A549 (cell line): ENCODE results near the gene NSUN7.

Experiments
- ESRRA ChIP-seq: fragments of 150-350 bp; IDR thresholded peaks from 2 replicates; pipeline ENCODE4 v1.6.1; 2014; ENCODE audit warnings: mild to moderate bottlenecking, low read length, borderline replicate concordance
- TP53 ChIP-seq: fragments of 250-450 bp; sonication (Bioruptor Pico); IDR thresholded peaks from 2 replicates; pipeline ENCODE4 v1.5.0; 2021; ENCODE audit warnings: mild to moderate bottlenecking, moderate library complexity
- TF ChIP-seq, protein P1 (sequence below): fragments of >200 bp; sonication (Bioruptor Twin); formaldehyde crosslinking; IDR thresholded peaks from 3 replicates; pipeline ENCODE4 v1.5.1; 2016

DNA sequence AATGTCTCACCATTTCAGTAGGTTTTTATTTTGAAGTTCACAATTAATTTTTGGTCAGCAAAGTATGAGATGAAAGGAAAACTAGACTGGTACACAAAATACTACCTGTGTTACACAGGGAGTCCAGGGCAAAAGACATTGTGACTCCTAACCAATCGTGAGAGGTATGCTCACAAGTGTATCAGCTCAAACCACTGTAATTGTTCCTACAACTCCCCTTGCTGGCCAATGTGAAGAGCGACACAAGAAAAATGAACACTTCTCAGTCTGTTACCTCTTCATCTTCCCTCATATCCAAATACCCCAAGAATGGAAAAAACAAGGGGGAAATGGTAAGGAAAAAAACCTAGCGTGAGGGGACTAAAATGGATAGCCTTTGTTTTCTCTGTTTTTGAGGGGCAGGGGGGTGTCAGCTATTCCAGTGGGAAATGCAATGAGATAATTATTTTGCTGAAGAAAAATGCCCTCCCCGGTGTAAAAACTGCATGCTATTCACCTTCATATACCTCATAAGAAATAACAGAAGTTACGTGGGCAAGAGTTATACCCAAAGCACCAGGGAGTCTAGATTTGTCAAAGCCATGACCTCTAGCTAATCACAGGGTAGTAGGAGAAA lies 30.6 kb upstream of the NSUN7 start:
- no peak for TF ChIP-seq TP53 (CRISPR knock-in tag)
- TF ChIP-seq ESRRA, result no peak
- TF ChIP-seq, protein P1, sequence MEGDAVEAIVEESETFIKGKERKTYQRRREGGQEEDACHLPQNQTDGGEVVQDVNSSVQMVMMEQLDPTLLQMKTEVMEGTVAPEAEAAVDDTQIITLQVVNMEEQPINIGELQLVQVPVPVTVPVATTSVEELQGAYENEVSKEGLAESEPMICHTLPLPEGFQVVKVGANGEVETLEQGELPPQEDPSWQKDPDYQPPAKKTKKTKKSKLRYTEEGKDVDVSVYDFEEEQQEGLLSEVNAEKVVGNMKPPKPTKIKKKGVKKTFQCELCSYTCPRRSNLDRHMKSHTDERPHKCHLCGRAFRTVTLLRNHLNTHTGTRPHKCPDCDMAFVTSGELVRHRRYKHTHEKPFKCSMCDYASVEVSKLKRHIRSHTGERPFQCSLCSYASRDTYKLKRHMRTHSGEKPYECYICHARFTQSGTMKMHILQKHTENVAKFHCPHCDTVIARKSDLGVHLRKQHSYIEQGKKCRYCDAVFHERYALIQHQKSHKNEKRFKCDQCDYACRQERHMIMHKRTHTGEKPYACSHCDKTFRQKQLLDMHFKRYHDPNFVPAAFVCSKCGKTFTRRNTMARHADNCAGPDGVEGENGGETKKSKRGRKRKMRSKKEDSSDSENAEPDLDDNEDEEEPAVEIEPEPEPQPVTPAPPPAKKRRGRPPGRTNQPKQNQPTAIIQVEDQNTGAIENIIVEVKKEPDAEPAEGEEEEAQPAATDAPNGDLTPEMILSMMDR, result peak; percentile 80
